Suprapubic skin (tissue), 3 donors: ENCODE results near the gene SNX6.

Experiments used
- CTCF ChIP-seq, 2 donors: fragments of 200-600 bp in 1 of 2; fragments of 450-650 bp in 1 of 2; sonication (generic) in 1 of 2; IDR thresholded peaks; one replicate each; pipeline ENCODE4 v1.5.1; 2016 to 2019; ENCODE audit warnings: antibody characterized with exemption in 2 of 2, mild to moderate bottlenecking in 1 of 2, moderate library complexity in 1 of 2
- EP300 ChIP-seq: sonication (generic); formaldehyde crosslinking; IDR thresholded peaks from one replicate; pipeline ENCODE4 v1.6.1; 2017; ENCODE audit warnings: antibody characterized with exemption
- POLR2A ChIP-seq, 2 donors: fragments of 450-650 bp; IDR thresholded peaks; one replicate each; pipeline ENCODE4 v1.6.1; 2017; ENCODE audit warnings: antibody characterized with exemption in 2 of 2, mild to moderate bottlenecking in 2 of 2, moderate library complexity in 2 of 2

- no peak for TF ChIP-seq POLR2A (IDR thresholded peaks at IDR 0.05)
- TF ChIP-seq CTCF (IDR thresholded peaks at IDR 0.05) = no peak
- no peak for TF ChIP-seq EP300
These were observed 60.2 kb downstream of the SNX6 start for GRCh38 chr14:34569750-34570149.
